ENCODE measurements around the gene RAD9A.

RAD9A gene

GRCh38 chr11:67441731-67442351 lies 50.1 kb downstream of the RAD9A start:
- no peaks in the 10 kb centered on the region for H3F3A ChIP-seq (ENCODE audit: insufficient read depth, low read length)
- TF ChIP-seq CTCF (IDR thresholded peaks at IDR 0.05; ENCODE audit: low read length) (no peak), EZH2 (optimal IDR thresholded peaks at IDR 0.05; ENCODE audit: low read depth, low read length) (no peak), EZH2phosphoT487 (IDR thresholded peaks at IDR 0.05; ENCODE audit: low read length) (no peak)
- H3K4me3 ChIP-seq (ENCODE audit: low read length), result no peak overlapping the region

GRCh38 chr11:67442504-67443404 lies 51.0 kb downstream of the RAD9A start:
- Histone ChIP-seq H3K9me2 (replicated peaks; ENCODE audit: insufficient read depth, low read length) (no peaks in the 10 kb centered on the region), H3K4me1 (ENCODE audit: low read length) (peaks cover 4% of the 10 kb centered on the region; the same call in 1 of the 2 replicates), H4K20me1 (ENCODE audit: insufficient read depth, low read length) (no peaks in the 10 kb centered on the region), H3F3A (ENCODE audit: insufficient read depth, low read length) (no peaks in the 10 kb centered on the region), H3K27ac (ENCODE audit: low read length) (no peak overlapping the region), H3K9ac (ENCODE audit: low read length) (no peak overlapping the region), H2AFZ (ENCODE audit: low read length) (no peak overlapping the region), H3K79me2 (ENCODE audit: low read length) (no peaks in the 10 kb centered on the region), H3K9me3 (replicated peaks; ENCODE audit: insufficient read depth, low read length) (no peaks in the 10 kb centered on the region), H3K27me3 (replicated peaks; ENCODE audit: insufficient read depth, low read length) (no peaks in the 10 kb centered on the region), H3K4me2 (ENCODE audit: low read depth, low read length) (no peak overlapping the region), H3K36me3 (replicated peaks; ENCODE audit: insufficient read depth, low read length) (no peaks in the 10 kb centered on the region), H3K4me3 (ENCODE audit: low read length) (no peak overlapping the region)
- TF ChIP-seq CTCF (IDR thresholded peaks at IDR 0.05; ENCODE audit: low read length) (no peak), EZH2phosphoT487 (IDR thresholded peaks at IDR 0.05; ENCODE audit: low read length) (no peak)
- no peak for DNase-seq

More at GRCh38 chr11:67441731-67442351, 50.1 kb downstream of the RAD9A start:
- no peaks in the 10 kb centered on the region for H3K9me2 ChIP-seq (replicated peaks; ENCODE audit: insufficient read depth, low read length)
- no peaks in the 10 kb centered on the region for H3K9me3 ChIP-seq (replicated peaks; ENCODE audit: insufficient read depth, low read length)
- no peak overlapping the region for H2AFZ ChIP-seq (ENCODE audit: low read length)
- H3K9ac ChIP-seq (ENCODE audit: low read length), result no peak overlapping the region
- H3K27ac ChIP-seq (ENCODE audit: low read length), result no peak overlapping the region
- no peak overlapping the region for H3K4me2 ChIP-seq (ENCODE audit: low read depth, low read length)
- no peaks in the 10 kb centered on the region for H3K79me2 ChIP-seq (ENCODE audit: low read length)
- H3K36me3 ChIP-seq (replicated peaks; ENCODE audit: insufficient read depth, low read length), result no peaks in the 10 kb centered on the region
- no peaks in the 10 kb centered on the region for H3K27me3 ChIP-seq (replicated peaks; ENCODE audit: insufficient read depth, low read length)
- DNase-seq, result no peak
- H3K4me1 ChIP-seq (ENCODE audit: low read length), result peaks cover 4% of the 10 kb centered on the region; the same call in 1 of the 2 replicates
- no peaks in the 10 kb centered on the region for H4K20me1 ChIP-seq (ENCODE audit: insufficient read depth, low read length)

GRCh38 chr11:67445515-67445914 lies 53.7 kb downstream of the RAD9A start:
- no peak for DNase-seq
- no peak overlapping the region for H2AFZ ChIP-seq (ENCODE audit: low read length)
- H3K4me2 ChIP-seq (ENCODE audit: low read depth, low read length), result no peak overlapping the region
- no peak overlapping the region for H3K27ac ChIP-seq (ENCODE audit: low read length)
- H3F3A ChIP-seq (ENCODE audit: insufficient read depth, low read length), result peaks cover 6% of the 10 kb centered on the region
- no peaks in the 10 kb centered on the region for H3K36me3 ChIP-seq (replicated peaks; ENCODE audit: insufficient read depth, low read length)
- H3K9ac ChIP-seq (ENCODE audit: low read length), result no peak overlapping the region
- no peak overlapping the region for H3K4me3 ChIP-seq (ENCODE audit: low read length)
- no peaks in the 10 kb centered on the region for H4K20me1 ChIP-seq (ENCODE audit: insufficient read depth, low read length)
- peaks cover 12% of the 10 kb centered on the region for H3K4me1 ChIP-seq (ENCODE audit: low read length)
- no peaks in the 10 kb centered on the region for H3K9me3 ChIP-seq (replicated peaks; ENCODE audit: insufficient read depth, low read length)
- H3K9me2 ChIP-seq (replicated peaks; ENCODE audit: insufficient read depth, low read length), result no peaks in the 10 kb centered on the region
- TF ChIP-seq EZH2phosphoT487 (IDR thresholded peaks at IDR 0.05; ENCODE audit: low read length) (no peak), CTCF (IDR thresholded peaks at IDR 0.05; ENCODE audit: low read length) (no peak), EZH2 (optimal IDR thresholded peaks at IDR 0.05; ENCODE audit: low read depth, low read length) (no peak)
- H3K27me3 ChIP-seq (replicated peaks; ENCODE audit: insufficient read depth, low read length), result no peaks in the 10 kb centered on the region
- no peaks in the 10 kb centered on the region for H3K79me2 ChIP-seq (ENCODE audit: low read length)
